ENCODE results near the gene SMOC2.
"Not testable (repeated sequence)": the region's sequence is repeated elsewhere in the genome, so short reads cannot be mapped to it uniquely, and the experiment has no call there.

The SMOC2 gene

DNA sequence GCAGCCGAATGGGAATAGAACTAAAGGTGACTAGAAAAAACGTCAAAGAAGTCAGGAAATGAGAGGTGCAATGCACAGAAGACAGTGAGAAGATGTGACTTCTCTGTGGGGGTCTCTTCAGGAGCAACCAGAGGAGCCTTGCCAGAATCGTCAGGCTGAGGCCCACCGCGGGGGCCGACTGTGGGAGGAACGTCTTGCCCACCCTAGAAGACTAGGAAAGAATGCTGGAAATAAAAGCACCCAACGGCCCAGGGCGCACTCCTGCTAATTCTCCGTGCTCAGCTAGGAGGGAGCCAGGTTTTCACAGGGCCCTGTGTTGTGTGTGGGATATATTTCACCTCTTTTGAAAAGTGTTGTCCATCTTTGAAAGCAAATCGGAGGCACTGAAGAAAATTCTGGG, 129.2 kb downstream of the SMOC2 start:
- DNase-seq (ENCODE audit: low read depth in 1 of 2, low spot score in 1 of 2) = no peak

DNA sequence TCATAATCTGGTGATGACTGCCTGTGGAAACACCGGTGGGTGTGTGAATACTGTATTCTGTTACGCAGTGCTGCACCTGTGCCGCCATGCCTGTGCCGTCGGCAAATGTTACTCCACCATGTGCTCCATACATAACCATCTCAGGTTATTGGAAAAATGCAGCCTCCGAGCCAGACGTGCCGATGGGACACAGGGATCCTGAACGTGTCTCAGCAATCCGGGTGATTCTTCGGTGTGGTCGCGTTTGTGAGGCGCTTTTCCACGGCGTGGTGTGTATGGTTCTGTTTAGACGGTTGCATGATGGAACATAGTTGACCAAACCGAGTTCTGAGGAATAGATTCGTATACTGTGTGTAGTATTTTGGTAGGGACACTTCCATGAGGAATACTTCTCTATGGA, 130.3 kb downstream of the SMOC2 start:
- no peak for DNase-seq (ENCODE audit: low read depth in 1 of 2, low spot score in 1 of 2)

DNA sequence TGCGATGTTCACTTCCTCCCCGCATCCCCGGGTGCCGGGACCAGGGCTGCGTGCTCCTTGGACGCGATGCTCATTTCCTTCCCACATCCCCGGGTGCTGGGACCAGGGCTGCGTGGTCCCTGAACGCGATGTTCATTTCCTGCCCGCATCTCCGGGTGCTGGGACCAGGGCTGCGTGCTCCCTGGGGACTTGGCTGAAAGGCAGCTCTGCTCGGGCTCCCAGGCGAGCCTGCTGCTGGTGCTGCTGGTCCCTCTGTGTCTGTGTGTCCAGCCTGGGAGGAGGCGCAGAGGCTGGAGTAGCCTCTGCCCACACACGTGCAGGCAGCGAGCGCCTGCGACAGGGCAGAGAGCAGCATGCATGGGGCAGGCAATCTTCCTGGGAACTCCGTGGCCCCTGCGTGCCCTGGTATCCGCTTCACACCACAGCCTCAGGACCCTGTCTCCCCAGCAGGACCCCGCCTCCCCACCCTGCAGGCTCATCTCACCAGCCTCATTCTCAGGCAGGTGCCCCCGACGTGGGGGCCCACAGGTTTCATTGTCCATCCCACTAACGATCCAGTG, 132.4 kb downstream of the SMOC2 start:
- DNase-seq (ENCODE audit: low read depth in 1 of 2, low spot score in 1 of 2) = not testable (repeated sequence)

- DNase-seq (ENCODE audit: low read depth in 1 of 2, low spot score in 1 of 2) = no peak
These were observed 133.2 kb downstream of the SMOC2 start for GRCh38 chr6:168574075-168574698.

GRCh38 chr6:168574699-168575195, 133.8 kb downstream of the SMOC2 start:
- DNase-seq (ENCODE audit: low read depth in 1 of 2, low spot score in 1 of 2) = no peak

- no peak for DNase-seq (ENCODE audit: low read depth in 1 of 2, low spot score in 1 of 2)
These were observed 134.5 kb downstream of the SMOC2 start for GRCh38 chr6:168575346-168576098.

DNA sequence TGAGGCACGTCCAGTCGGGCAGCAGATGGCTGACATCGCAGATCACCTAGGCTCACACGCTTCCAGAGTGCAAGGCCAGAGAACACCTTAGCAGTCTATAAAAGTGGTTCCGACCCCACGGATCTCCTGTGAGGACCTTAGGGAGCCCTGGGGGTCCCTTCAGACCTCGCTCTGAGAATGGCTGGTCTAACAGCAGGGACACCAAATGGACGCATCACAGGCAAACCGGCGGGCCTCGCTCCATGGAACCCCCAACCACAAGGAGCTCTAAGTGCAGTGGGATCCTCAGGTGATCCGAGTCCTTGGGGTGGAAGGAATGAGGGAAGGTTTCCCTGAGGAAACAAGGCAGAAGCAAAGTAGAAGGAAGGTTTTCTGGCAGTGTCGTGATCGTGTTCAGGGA, 135.4 kb downstream of the SMOC2 start:
- DNase-seq (ENCODE audit: low read depth in 1 of 2, low spot score in 1 of 2) = no peak

DNA sequence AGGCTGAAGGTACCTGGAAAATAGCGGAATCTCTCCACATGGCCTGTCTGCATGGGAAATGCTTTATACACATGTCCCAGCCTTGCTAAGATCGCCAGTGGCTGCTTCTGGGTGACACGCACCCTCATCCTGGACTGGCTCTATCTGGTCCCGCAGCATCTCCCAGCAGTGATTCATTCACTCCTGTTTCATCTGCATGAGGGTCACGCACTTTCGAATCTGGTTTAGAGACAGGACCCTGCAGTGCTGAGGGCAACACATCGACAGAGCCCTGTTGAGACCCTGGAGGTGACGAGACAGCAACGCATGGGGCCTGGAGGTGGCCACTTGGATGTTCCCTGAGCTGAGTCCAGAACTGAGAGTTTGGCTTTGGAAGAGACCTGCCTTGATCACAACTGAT, 136.5 kb downstream of the SMOC2 start:
- DNase-seq (ENCODE audit: low read depth in 1 of 2, low spot score in 1 of 2) = no peak

DNA sequence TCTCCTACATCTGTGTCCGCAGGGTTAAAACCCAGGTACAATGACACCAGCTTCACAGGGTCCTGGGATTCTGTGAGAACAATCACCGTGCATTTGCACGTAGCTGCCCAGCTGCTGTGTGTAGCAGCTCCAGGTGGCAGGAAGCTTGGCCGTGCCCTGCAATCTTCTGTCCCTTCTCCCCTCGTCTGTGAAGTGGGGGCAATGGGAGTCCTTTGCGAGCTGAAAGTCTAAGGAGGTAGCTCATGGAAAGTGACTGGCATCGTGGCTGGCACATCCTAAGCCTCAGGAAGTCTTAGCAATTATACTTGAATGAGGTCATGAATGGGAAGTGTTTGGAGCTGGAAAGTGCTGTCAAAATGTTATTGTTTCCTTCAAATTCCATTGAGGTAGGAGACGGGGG, 137.1 kb downstream of the SMOC2 start:
- no peak for DNase-seq (ENCODE audit: low read depth in 1 of 2, low spot score in 1 of 2)

DNA sequence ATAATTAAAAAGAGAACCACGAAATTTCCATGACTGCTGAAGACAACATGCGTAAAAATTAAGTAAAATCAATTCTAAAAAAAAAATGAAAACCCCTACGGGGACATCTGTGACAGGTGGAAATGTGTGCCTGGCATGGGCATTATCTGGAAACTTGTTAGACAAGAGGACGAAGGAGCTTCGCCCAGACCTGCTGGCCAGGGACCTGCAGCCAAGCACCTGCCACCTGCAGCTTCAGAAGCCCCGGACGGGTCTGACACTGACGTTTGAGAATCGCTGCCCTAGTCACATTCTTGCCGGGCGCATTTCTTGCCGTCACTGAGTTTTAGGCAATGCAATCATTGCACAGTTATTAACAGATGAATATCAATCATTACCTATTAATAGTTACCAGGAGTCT, 140.3 kb downstream of the SMOC2 start:
- DNase-seq (ENCODE audit: low read depth in 1 of 2, low spot score in 1 of 2) = no peak

GRCh38 chr6:168581706-168582105, 140.7 kb downstream of the SMOC2 start:
- DNase-seq (ENCODE audit: low read depth in 1 of 2, low spot score in 1 of 2) = no peak

DNA sequence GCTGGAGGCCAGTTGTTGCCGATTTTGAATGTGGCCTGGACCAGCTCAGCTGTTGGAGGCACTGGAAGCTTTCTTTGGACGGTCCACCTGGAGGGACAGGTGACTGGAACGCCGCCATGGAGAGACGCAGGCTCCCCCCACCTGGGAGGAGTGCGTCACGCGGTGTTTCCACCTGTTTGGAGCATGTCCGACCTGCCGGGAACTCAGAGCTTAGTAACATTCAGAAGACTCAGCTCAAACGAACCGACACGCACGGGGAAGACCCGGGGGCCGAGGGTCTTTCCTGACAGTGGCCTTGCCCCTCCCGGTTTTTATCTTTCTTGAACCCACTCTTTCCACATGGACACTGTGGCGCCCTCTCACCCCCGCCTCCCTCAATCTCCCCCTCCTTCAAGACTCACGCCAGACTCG, 141.6 kb downstream of the SMOC2 start:
- DNase-seq (ENCODE audit: low read depth in 1 of 2, low spot score in 1 of 2) = no peak

DNA sequence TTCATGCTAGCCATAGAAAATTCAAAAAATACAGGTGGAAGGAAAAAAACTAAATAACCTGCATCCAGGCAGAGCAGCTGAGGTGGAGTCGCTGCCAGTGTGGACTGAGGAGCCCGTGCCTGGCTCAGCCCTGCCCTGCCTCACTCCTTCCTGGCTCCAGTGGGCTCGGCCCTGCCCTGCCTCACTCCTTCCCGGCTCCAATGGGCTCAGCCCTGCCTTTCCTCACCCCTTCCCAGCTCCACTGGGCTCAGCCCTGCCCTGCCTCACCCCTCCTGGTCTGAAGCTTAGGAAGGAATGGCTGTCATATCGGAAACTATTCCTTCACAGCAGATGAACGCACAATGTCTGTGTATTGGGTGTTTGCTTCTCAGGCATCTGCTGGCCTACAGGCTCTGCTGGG, 142.1 kb downstream of the SMOC2 start:
- DNase-seq (ENCODE audit: low read depth in 1 of 2, low spot score in 1 of 2) = no peak

GRCh38 chr6:168583821-168584220, 142.8 kb downstream of the SMOC2 start:
- DNase-seq (ENCODE audit: low read depth in 1 of 2, low spot score in 1 of 2) = no peak

- DNase-seq (ENCODE audit: low read depth in 1 of 2, low spot score in 1 of 2) = no peak
These were observed 143.3 kb downstream of the SMOC2 start for GRCh38 chr6:168584249-168584648.

GRCh38 chr6:168584671-168585070, 143.7 kb downstream of the SMOC2 start:
- DNase-seq (ENCODE audit: low read depth in 1 of 2, low spot score in 1 of 2) = no peak

DNA sequence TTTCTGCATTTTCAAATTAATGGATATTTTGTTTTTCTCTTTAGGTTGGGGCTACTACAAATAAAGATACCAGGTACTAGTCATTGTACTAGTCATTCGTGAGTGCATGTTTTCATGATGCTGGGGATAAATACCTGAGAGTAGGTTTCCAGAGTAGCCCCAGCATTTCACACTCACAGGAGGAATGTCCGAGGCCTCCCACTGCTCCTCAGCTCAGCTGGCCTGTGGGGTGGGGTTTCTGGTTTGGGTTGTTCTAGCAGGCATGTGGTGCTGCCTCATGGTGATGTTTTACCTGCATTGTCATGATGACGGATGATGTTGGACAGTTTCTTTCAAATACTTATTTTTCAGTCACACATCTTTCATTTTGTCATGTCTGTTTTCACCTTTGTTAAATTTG, 144.5 kb downstream of the SMOC2 start:
- DNase-seq (ENCODE audit: low read depth in 1 of 2, low spot score in 1 of 2) = no peak

GRCh38 chr6:168589275-168589674, 148.3 kb downstream of the SMOC2 start:
- no peak for DNase-seq (ENCODE audit: low read depth in 1 of 2, low spot score in 1 of 2)

DNA sequence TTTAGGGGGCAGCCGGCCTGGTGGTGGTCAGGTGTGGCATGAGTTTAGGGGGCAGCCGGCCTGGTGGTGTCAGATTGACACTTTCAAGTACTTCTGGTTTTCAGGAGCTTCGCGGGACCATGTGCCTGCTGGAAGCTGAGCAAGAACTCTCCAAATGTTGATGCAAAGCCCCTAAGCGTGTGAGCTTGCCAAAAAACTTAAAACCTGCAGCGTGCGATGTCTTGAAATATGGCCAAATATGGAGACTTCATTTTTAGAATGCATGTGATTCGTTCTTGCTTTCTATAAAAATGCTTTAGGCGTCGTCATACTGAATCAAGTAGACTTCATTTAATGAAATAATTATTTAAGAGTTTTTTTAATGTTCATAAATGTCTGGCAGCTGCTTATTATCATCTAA, 149.4 kb downstream of the SMOC2 start:
- DNase-seq (ENCODE audit: low read depth in 1 of 2, low spot score in 1 of 2) = no peak

GRCh38 chr6:168596344-168596743, 155.4 kb downstream of the SMOC2 start:
- DNase-seq (ENCODE audit: low read depth in 1 of 2, low spot score in 1 of 2) = no peak

DNA sequence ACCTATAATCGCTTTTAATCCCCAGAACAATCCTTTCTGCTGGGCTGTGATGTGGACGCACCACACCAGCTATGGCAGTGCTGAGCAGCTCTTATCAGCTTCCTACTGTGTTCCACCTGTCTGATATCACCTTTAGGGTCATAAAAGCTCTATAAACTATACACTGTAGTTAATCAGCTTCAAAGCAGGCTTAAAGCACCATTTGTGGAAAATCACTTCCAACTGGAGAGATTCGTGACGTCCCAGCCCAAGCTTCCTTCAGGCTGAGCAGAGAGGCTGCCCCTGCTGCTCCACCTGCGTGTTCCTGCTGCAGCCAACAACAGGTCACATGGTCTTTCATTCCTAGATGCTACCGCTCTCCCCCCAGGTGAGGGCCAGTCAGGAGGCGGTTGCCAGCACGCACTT, 156.5 kb downstream of the SMOC2 start:
- DNase-seq (ENCODE audit: low read depth in 1 of 2, low spot score in 1 of 2) = no peak

Measured in activated T-helper 1 cell treated with anti-CD3 and anti-CD28 coated beads, Interleukin-2, amount 50 U/mL, for 16 hours (primary cell).